HG02798 (cell line): ENCODE results near the gene ADTRP.

Experiments used
- ATAC-seq: cut with Tn5 transposase; IDR thresholded peaks from one replicate; pipeline ENCODE4 v1.9.1; 2021; ENCODE audit warnings: mild to moderate bottlenecking; ENCODE audit not compliant: unreplicated experiment, poor library complexity

Gene ADTRP

DNA sequence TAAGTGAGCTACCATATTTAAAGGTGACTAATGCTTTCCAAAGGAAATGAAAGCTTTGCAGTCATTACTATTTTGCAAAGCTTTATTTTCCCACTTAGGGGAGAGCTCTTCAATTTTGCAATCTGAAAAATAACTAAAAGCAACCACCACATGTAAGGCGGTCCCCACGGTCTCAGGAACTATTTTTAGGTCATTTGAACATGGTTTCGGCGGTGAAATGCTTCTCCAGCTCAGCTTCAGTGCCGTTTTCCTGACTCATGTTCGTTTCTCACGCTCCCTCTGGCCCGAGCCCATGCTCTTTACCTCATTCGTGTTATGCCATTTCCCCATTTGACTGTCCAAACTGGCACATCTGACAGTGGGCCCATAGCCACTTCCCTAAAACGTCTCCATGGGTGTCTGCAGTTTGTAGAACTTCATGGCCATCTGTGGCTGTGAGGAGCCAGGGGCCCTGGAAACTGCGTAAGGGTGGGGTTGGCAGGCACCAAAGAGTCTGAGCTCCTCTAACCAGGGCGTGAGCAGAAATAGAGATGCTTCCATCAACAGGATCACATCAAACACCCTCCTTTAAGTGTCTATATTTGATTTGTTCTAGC lies 46.5 kb downstream of the ADTRP start:
- peak; percentile 65 for ATAC-seq

DNA sequence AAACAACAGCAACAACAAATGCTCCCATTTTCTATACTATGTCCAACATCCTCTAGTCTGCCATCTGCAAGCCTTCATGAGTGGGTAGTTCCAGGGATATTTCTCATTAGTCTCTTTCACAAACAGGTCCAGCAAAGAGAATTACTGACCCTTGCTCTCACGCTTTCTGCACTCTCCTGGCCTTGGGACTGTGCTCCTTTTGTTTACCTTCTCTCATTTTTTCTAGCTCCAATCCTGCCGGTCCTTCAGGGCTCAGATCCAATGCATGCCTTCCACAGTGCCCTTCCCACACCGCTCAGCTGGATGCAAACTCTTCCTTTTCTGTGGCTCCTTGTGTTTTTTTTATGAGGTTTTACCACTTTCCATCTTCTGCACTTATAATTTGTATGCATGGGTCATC lies 47.2 kb downstream of the ADTRP start:
- ATAC-seq, result no peak

DNA sequence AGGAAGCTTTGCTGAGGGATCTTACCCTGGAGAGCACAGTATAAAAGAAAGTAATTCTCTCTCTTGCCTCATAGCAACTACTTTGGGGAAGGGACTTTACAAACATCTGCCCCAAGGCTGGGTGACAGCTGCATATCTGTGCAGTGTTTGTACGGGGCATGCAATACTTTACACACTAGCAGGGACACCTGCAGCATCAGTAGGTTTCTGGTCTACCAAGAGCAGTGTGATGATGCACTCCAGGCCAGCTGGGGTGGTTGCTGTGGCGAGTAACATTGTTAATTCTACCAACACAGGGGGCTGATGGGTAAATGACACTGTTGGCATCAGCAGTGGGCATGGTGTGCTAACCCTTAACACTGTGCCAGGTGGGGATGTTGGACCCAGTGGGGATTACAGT lies 48.0 kb downstream of the ADTRP start:
- ATAC-seq, result peak; percentile 78

GRCh38 chr6:11729076-11729475 lies 49.5 kb downstream of the ADTRP start:
- ATAC-seq, result no peak

DNA sequence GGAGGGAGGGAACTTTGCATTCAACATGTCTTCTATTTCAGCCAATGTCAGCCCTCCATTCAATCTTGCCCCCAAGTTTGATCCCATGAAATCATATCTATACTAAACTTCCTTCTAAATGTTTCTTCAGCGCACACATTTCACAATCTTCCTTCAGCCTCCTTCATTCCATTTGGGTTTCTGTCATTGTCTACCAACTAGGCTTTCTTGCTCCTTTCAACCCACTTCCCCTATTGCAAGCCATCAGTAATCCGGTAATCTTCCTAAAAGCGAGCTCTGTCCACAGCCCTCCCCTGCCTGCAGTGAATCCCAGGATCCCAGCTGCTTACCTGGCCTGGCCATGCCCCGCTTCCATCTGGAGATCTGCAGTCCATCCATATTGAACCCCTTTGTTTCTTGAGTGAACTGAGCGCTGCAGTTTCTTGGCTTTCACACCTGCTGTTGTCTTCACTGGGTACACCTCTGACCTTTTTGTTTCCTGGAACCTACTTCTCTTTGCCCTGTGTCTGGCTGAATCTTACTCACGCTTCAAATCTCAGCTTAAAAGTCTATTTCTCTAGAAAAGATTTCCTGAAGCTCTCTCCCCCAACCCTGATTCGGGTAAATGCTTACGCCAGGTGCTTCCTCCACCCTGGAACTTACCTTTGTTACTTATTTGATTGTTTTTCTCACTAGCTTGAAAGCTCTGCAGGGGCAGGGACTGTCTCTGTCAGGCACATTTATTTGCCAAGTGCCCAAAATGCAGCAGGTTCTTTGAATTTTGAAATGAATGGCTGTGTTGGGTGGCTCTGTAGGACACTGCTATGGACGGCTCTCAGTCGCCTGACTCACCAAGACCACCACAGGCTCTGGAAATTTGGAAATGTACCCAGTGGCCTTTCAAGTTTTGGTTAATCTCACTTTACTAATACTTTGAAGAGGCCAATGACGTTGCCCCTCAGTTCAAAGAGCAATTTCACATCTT lies 50.3 kb downstream of the ADTRP start:
- ATAC-seq, result no peak

- no peak for ATAC-seq
These were observed 51.1 kb downstream of the ADTRP start for GRCh38 chr6:11727346-11727997.

DNA sequence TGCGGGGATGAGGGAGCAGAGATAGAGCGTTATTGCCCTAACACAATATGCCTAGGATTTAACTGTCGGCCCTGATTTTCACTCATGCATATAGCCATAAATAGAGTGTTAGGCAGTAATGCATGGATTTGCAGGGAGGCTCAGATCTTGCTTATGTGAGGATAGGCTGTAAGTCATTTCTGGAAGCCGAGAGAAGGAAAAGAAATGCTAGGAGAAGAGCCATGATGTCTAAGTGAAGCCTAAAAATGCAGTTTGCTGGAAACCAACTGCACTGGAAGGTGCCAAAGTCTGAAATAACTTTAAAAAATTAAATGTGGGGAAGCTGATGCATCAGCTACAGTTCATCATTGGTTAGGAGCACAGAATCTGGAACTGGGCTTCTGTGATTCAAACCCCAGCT lies 54.3 kb downstream of the ADTRP start:
- ATAC-seq, result no peak

DNA sequence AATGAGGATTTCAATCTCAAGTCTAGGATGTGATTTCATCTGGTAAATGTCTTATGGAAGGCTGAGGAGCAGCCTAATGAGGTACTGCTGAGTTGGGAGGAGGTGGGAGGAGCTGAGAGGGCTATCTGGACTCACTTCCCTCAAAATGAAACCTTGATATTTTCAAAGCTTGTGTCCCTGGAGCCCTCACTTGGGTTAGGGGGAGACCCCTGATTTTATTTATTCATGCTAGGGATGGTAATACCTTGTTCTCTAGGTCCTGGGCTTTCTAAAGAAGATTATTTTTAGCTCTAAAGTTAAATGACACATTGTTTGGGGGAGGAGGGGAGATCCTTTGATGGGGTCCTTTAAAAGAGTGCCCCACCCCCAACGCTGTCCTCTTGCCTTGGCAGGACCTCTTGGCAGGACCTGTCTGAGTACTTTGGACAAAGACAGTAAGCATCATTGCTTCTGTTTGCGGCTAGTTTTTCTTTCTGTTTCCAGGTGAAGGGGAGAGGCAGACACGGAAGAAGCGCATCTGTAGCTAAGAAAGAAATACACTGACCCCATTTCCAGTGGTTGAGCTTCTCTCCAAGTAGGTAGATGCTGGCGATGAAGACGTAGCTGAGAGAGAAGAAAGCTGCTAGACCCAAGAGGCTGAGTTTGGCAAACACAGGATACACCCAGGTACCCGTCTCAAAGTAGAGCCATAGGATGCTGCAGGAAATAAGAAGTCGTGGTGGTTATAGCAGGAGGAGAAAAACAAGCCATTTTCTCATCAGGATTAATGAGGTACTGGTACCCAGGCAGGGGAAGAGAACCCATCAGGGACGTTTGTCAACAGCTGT lies 55.6 kb downstream of the ADTRP start:
- peak; percentile 61 for ATAC-seq

DNA sequence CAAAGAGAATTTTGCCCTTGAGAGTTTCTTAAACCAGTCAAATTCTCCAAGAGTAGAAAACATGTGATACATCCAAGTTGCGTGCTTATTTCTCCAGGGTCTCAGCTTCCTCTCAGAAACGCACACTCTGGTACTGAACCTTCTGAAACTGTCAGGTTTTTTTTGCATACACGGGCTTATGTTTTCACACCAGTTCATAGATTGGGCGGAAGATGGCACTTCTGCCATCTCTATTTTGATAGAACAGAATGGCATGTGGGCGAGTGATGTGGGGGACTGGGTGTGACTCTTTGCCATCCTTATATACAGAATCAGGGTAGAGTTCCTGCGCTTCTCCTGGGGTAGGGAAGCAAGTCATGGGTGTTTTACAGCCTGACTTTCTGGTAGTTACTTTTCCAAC lies 56.4 kb downstream of the ADTRP start:
- peak; percentile 60 for ATAC-seq

DNA sequence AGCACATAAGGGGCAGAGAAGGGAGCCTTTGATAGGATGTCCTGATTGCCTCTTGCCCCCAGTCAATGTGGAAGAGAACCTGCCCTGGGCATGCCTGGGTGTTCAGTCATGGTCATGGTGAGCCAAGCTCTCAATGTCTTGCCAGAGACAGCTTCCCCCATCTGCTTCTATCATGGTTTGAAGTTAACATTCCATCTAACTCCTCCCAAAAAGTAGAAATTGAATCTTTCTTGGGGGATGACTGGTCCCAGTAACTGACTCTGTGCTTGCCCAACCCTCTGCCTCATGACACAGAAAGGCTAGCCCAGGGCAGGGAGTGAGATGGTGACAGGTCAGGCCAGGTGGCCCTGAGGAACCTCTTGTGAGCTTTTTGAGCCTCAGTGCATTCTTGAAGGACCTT lies 60.1 kb downstream of the ADTRP start:
- ATAC-seq, result no peak

DNA sequence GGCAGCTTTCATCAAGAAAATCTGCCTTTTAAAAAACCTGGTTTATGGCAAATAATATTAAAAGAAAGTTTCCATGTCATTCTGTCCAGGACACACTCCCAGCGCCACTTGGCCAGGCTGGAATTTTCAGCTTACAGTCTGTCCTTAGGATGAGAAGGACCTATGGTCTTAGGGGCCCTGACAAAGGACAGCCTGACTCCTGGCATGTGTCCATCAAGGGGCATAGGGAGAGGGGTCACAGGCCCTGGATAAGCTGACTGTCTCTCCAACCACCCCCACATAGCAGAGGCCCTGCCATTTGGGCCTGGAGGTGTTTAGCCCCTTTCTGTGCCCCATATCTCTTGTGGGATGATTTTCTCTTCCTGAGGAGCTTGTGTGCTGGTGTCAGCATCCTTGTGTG lies 60.6 kb downstream of the ADTRP start:
- no peak for ATAC-seq

DNA sequence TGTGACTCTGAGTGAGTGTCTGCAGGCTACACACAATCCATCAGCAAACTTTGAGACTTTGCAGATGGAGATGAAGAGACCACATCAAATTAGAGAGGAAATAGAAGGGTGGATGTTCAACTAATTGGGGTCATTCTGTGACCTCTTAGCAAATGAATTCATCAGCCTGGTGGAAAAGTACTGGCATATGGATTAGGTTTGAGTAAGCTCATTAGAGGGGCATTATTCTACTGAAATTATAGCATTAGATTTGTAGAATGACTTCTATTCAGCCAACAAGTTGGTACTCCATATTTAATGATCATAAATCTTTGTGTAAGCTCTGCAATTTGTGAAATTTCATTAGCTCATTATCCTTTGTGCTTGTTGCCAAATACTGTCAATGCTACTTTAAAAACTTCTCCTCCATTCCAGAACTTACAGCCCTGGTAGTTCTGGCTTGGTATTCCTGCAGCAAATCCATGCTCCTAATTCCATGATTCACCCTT lies 63.8 kb downstream of the ADTRP start:
- no peak for ATAC-seq

- peak; percentile 57 for ATAC-seq
These were observed 64.3 kb downstream of the ADTRP start for GRCh38 chr6:11714116-11714797.

DNA sequence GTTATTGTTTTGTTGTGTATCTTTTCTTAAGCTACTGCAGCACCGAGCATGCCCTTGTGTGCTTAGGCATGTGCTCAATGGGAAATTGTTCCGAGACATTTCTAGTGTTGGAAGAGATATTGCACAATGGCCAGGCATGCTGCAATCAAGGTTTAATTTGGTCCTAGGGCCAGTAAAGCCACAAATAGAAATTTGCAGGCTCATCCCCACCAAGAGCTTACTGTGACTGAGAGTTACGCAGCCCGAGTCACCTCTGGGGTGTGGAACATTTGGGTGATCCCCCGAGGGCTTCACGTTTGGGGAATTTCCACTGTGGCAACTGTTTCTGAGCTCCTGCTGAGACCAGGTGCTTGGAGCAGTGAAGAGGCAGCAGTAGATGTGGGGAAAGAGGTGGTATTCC lies 65.8 kb downstream of the ADTRP start:
- ATAC-seq, result peak; percentile 38

DNA sequence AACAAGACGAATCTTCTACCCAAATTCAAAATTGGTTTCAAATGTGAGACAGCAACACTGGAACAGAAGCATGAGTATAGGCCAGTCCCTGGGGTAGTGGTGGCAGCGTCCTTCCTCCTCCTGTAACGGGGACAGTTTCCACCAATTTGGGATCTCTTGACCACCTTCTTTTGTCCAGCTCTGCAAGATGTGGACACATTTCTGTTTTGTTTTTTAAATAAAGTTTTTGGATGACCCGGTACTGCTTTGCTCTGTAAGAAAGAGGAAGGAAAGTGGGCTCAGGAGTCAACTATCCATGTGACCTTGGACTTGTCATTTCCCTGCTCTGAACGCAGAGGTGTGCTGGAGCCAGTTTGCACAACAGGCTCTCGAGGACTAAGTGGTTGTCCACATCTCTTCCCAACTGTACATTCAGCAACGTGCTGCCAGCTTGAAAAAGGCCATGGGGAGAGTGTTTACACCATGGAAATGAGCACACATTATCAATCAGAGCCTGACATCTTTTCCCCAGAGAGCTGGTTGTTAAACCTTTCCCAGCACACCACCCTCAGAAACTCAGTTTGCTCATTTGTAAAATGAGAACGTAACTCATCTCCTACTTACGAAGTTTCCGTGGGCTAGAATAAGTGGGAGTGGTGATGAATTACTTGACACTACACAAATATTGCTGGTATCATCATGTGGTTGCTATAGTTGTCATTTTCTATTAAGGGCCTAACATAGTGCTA lies 66.5 kb downstream of the ADTRP start:
- no peak for ATAC-seq

DNA sequence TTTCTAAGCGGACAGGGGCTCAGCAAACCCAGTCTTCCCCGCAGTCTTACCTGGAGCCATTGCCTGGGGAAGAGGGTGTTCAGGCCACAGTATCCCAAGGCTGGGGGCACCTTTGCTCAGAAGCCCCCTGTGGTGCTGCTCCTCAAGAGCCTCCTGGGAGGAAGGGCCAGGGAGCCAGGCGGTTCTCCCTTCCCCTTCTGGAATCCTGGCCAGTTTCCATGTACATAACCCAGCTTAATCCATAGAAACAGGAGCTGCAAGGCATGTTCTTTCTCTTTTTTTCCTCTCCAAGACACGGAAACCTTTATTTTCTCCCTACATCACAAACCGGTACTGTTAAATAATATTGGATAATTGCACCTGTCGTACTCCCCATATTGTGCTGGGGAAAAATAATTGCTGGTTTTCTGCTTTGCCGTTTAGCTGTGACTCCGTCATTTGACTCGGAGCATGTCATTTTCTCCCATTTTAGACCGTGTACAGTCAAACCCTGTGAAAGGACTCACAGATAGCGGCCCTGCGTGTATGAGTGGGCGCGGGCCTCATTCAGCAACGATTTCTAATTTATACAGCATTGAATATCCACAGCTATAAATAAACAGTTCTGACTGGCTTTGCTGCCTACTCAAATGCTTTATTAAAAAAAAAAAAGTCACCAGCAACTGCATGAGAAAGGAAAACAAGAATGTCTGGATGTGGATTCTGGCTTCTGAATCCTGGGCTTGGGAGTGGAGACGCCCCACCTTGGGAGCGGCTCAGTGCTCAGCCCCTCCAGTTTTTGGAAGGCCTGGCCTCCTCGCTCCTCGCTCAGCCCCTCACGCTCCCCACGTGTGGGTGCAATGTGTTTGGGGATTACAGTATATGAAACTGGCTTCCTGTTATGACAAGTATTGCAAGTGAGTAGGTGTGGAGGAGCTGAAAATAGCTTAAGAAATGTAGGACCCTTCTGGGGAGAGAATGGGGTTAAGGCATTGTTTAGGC lies 67.3 kb downstream of the ADTRP start:
- ATAC-seq, result peak; percentile 45

DNA sequence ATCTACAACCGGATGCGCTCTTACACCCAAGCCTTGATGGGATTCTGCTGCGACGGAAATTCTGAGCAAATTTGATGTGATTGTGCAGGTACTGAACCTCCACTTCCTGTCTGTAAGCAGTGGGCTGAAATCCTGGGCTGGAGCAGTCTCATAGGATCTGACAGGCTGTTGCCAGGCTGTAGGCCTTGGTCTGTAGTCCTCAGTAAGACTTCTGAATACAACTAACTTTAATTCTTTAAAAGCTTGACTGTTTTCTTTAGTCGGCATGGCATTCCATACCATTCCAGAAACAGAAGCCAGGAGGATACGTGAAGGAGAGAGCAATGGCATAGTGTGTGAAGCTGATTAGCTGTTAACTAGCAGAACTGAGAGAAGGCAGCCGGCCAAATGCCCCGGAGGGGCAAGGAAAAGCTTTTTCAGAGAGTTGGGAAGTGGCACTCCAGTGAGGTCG lies 68.3 kb downstream of the ADTRP start:
- ATAC-seq, result no peak

GRCh38 chr6:11706171-11706570 lies 72.4 kb downstream of the ADTRP start:
- ATAC-seq, result no peak
